Neutrophil (primary cell): ENCODE data around the gene DCST1.
A peak's percentile ranks its signal among the peaks of the same experiment; 100 is the strongest.
"Not testable (repeated sequence)": the region's sequence is repeated elsewhere in the genome, so short reads cannot be mapped to it uniquely, and the experiment has no call there.

Source experiments
- H3K27ac ChIP-seq: fragments of 200-600 bp; sonication (generic); 2 replicates; pipeline ENCODE4 v1.5.1; 2016; ENCODE audit warnings: mild to moderate bottlenecking, moderate library complexity
- H3K27me3 ChIP-seq: fragments of 200-600 bp; sonication (generic); 2 replicates; pipeline ENCODE4 v1.6.0; 2016; ENCODE audit warnings: mild to moderate bottlenecking
- H3K36me3 ChIP-seq: fragments of 200-600 bp; sonication (generic); 2 replicates; pipeline ENCODE4 v1.5.1; 2017
- H3K4me1 ChIP-seq, 2 experiments: fragments of 200-600 bp in 1 of 2; sonication (generic) in 1 of 2; 1 replicate in 1 of 2; 2 replicates in 1 of 2; pipeline versions ENCODE4 v1.5.1 to v1.6.1; 2013 to 2016; ENCODE audit warnings: low read depth in 1 of 2, low read length in 1 of 2, mild to moderate bottlenecking in 1 of 2, moderate library complexity in 1 of 2; ENCODE audit not compliant: control insufficient read depth in 1 of 2, insufficient read depth in 1 of 2
- H3K4me3 ChIP-seq, 2 experiments: fragments of 200-600 bp in 1 of 2; sonication (generic) in 1 of 2; 1 replicate in 1 of 2; 2 replicates in 1 of 2; pipeline ENCODE4 v1.5.1; 2013 to 2016; ENCODE audit warnings: low read depth in 1 of 2, low read length in 1 of 2, mild to moderate bottlenecking in 1 of 2, moderate library complexity in 1 of 2
- H3K9me3 ChIP-seq: fragments of 200-600 bp; sonication (generic); 2 replicates; pipeline ENCODE4 v1.5.1; 2016
- CTCF ChIP-seq: fragments of 200-600 bp; sonication (generic); IDR thresholded peaks from 2 replicates; pipeline ENCODE4 v1.5.1; 2016; ENCODE audit warnings: antibody characterized with exemption

DCST1 gene

GRCh38 chr1:155033524-155033923, at the start of gene DCST1, which contains the start of gene DCST2:
Gene DCST1 (plus strand): TSS chr1:155033824. CDS start chr1:155034037, 213 bp downstream.
Gene DCST2 (minus strand): TSS chr1:155033781. CDS start chr1:155033701, 80 bp downstream.
- no peaks in the 10 kb centered on the region for H3K27me3 ChIP-seq
- no peak for TF ChIP-seq CTCF
- no peaks in the 10 kb centered on the region for H3K36me3 ChIP-seq
- no peaks in the 10 kb centered on the region for H3K9me3 ChIP-seq
- H3K4me3 ChIP-seq: no peak within 1 kb of the TSS
- H3K27ac ChIP-seq: no peak within 1 kb of the TSS
- H3K4me1 ChIP-seq: peaks cover 23 to 25% of the 10 kb centered on the region in 2 experiments

DNA sequence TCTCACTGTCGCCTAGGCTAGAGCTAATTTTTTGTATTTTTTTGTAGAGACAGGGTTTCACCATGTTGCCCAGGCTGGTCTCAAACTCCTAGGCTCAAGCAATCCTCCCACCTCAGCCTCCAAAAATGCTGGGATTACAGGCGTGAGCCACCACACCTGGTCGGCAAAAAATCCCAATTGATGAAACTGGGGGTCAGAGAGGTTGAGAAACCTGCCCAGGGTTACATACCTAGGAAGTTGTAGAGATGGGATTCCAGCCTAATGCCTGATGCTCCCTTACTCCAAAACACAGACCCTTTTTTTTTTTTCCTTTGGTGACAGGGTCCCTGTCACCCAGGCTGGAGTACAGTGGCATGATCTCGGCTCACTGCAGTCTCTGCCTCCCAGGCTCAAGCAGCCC, 46.9 kb upstream of the DCST1 start:
- H3K27me3 ChIP-seq, H3K4me3 ChIP-seq, H3K9me3 ChIP-seq, H3K27ac ChIP-seq: not testable (repeated sequence)
- peaks cover 18 to 24% of the 10 kb centered on the region in 2 experiments for H3K4me1 ChIP-seq
- H3K36me3 ChIP-seq: peaks cover 17% of the 10 kb centered on the region

GRCh38 chr1:154987326-154987725, 46.3 kb upstream of the DCST1 start:
- H3K9me3 ChIP-seq: no peaks in the 10 kb centered on the region
- TF ChIP-seq CTCF: no peak
- no peak overlapping the region for H3K4me3 ChIP-seq
- H3K27me3 ChIP-seq: no peaks in the 10 kb centered on the region
- peaks cover 17 to 23% of the 10 kb centered on the region in 2 experiments for H3K4me1 ChIP-seq
- H3K36me3 ChIP-seq: peaks cover 17% of the 10 kb centered on the region
- H3K27ac ChIP-seq: peak overlapping the region; percentile 18

GRCh38 chr1:154988058-154988954, 45.3 kb upstream of the DCST1 start:
- TF ChIP-seq CTCF: no peak
- peaks cover 21% of the 10 kb centered on the region for H3K36me3 ChIP-seq
- H3K4me1 ChIP-seq: peaks cover 9 to 16% of the 10 kb centered on the region in 2 experiments
- no peaks in the 10 kb centered on the region for H3K9me3 ChIP-seq
- no peak overlapping the region for H3K4me3 ChIP-seq
- no peak overlapping the region for H3K27ac ChIP-seq
- no peaks in the 10 kb centered on the region for H3K27me3 ChIP-seq

DNA sequence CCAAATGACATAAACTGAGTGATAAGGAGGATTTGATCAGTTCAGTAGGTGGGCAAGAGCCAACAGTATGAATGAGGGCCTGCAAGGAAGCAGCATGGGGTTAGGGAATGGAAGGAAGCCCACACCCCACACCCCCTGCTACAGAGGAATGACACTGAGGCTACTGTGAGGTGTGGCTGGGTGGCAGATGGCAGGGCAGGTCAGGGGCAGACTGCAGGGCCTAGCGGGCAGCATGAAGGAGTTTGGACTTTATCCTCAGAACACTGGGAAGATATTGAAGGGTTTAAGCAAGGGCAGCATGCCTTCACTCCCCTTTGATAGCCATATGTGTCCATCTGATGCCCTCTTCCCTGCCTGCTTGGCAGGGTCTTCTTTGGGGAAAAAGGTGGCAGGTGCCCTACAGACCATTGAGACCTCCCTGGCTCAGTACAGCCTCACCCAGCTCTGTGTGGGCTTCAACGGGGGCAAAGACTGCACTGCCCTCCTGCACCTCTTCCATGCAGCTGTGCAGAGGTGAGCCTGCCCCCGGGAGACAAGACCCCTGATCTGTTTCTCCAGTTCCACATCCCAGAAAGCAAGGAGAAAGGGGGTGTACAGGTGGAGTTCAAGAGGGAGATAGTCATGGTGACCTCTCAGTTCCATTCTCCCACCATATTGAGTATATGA, 44.3 kb upstream of the DCST1 start:
- Histone ChIP-seq H3K9me3 (no peaks in the 10 kb centered on the region), H3K27me3 (no peaks in the 10 kb centered on the region), H3K27ac (no peak overlapping the region), H3K4me3 (no peak overlapping the region), H3K36me3 (peaks cover 21% of the 10 kb centered on the region), H3K4me1 (peaks cover 0 to 7% of the 10 kb centered on the region in 2 experiments)
- TF ChIP-seq CTCF: no peak

- Histone ChIP-seq H3K27ac (no peak overlapping the region), H3K27me3 (no peaks in the 10 kb centered on the region), H3K9me3 (no peaks in the 10 kb centered on the region), H3K4me3 (no peak overlapping the region), H3K36me3 (peaks cover 21% of the 10 kb centered on the region), H3K4me1 (peaks cover 0 to 7% of the 10 kb centered on the region in 2 experiments)
- TF ChIP-seq CTCF: no peak
Observed at GRCh38 chr1:154990276-154990675, 43.3 kb upstream of the DCST1 start.
